ENCODE data around the gene S1PR5.

The S1PR5 gene

GRCh38 chr19:10513223-10513622, 4.0 kb downstream of the S1PR5 start:
- DNase-seq: no peak

GRCh38 chr19:10510301-10510802, 6.9 kb downstream of the S1PR5 start:
- DNase-seq: peak; percentile 49

GRCh38 chr19:10508707-10509106, 8.5 kb downstream of the S1PR5 start:
- peak; percentile 45 for DNase-seq

GRCh38 chr19:10508036-10508435, 9.2 kb downstream of the S1PR5 start:
- DNase-seq: no peak

GRCh38 chr19:10505583-10506229, 11.5 kb downstream of the S1PR5 start:
- DNase-seq: peak; percentile 80

GRCh38 chr19:10503002-10503789, 14.1 kb downstream of the S1PR5 start, which contains the start of gene KEAP1:
Gene KEAP1, minus strand, starts transcription at chr19:10503356. Its CDS starts 3,323 bp downstream, at chr19:10500033.
- DNase-seq: no peak

GRCh38 chr19:10502524-10503001, 14.7 kb downstream of the S1PR5 start:
- DNase-seq: peak; percentile 91

- no peak for DNase-seq
Measured at GRCh38 chr19:10501971-10502523, 15.2 kb downstream of the S1PR5 start.

GRCh38 chr19:10500247-10500592, 17.0 kb downstream of the S1PR5 start:
- no peak for DNase-seq

- no peak for DNase-seq
Measured at GRCh38 chr19:10499550-10500246, 17.5 kb downstream of the S1PR5 start.

- DNase-seq: no peak
Measured at GRCh38 chr19:10497371-10497770, 19.9 kb downstream of the S1PR5 start.

- DNase-seq: no peak
Measured at GRCh38 chr19:10491472-10492047, 25.7 kb downstream of the S1PR5 start.

GRCh38 chr19:10486551-10486950, 30.7 kb downstream of the S1PR5 start:
- no peak for DNase-seq

GRCh38 chr19:10478903-10479384, 38.3 kb downstream of the S1PR5 start:
- peak; percentile 93 for DNase-seq

- no peak for DNase-seq
Measured at GRCh38 chr19:10478476-10478875, 38.8 kb downstream of the S1PR5 start.

GRCh38 chr19:10474962-10475451, 42.2 kb downstream of the S1PR5 start:
- no peak for DNase-seq

GRCh38 chr19:10473192-10473591, 44.1 kb downstream of the S1PR5 start:
- no peak for DNase-seq

- DNase-seq: peak; percentile 25
Measured at GRCh38 chr19:10471909-10472308, 45.3 kb downstream of the S1PR5 start.

- DNase-seq: no peak
Measured at GRCh38 chr19:10468133-10468532, 49.1 kb downstream of the S1PR5 start.

GRCh38 chr19:10467104-10467706, 50.0 kb downstream of the S1PR5 start:
- no peak for DNase-seq

GRCh38 chr19:10464456-10464855, 52.8 kb downstream of the S1PR5 start:
- no peak for DNase-seq

Measured in CD4-positive, alpha-beta T cell treated with Interleukin-4 for 4 hours (primary cell).